ENCODE results near the gene LTBP1. TPM values are rescaled to one million over a fixed set of nuclear protein-coding genes. Genes with fewer than 3 reads are reported as not detected.

The LTBP1 gene
- total and polyA plus RNA-seq, 2 experiments from 2014 or later = 15.7 to 49.8 TPM

DNA sequence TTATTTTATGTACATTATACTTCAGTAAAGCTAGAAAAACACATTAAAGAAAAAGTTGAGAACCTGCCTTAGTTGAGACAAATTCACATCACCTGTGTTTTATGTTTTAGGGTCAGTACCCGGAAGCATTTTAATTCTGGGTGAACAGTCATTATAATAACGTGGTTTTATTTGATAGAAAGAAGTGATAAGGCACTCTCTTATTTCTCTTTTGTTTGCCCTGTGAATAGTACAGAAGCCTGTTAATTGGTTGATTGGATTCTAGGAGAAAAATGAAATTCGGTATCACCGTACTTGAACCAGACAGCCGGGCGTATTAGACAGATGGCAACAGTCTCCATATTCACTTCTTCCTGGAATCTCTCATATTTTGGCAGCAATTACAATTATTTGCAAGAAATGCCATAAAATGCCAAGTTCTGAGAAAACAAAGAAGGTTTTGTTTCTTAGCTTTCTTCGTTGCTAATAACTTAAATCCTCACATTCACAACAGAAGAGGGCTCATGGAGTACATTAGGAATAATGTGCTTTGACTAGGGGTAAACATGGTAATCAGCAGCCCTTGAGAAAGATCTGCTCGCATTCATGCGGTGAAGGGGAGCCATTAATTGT lies 361.0 kb downstream of the LTBP1 start:
- no peak overlapping the region for H3K4me3 Mint-ChIP-seq
- Histone ChIP-seq H3F3A (replicated peaks; ENCODE audit: low read depth) (no peaks in the 10 kb centered on the region), H3K27me3 (ENCODE audit: insufficient read depth) (no peaks in the 10 kb centered on the region), H3K36me3 (ENCODE audit: insufficient read depth) (no peaks in the 10 kb centered on the region), H3K4me1 (ENCODE audit: insufficient read depth) (0 out of 2 replicates have a peak, but pooled peaks cover 2% of the 10 kb centered on the region), H3K9me2 (ENCODE audit: insufficient read depth) (no peaks in the 10 kb centered on the region), H3K4me2 (no peak overlapping the region), H3K79me2 (replicated peaks; ENCODE audit: insufficient read depth) (no peaks in the 10 kb centered on the region), H3K4me3 (no peak overlapping the region), H2AFZ (no peak overlapping the region), H4K20me1 (replicated peaks; ENCODE audit: insufficient read depth) (no peaks in the 10 kb centered on the region), H3K27ac (ENCODE audit: low read depth) (no peak overlapping the region)
- H3K36me3 Mint-ChIP-seq (ENCODE audit: low read depth) = no peaks in the 10 kb centered on the region
- H3K9me3 Mint-ChIP-seq = no peaks in the 10 kb centered on the region
- ATAC-seq (no peak), DNase-seq (ENCODE audit: low spot score) (no peak)
- no peak for TF ChIP-seq ZNF114 (CRISPR knock-in tag; IDR thresholded peaks at IDR 0.05)
- no peak for TF ChIP-seq CREB1 (CRISPR knock-in tag; IDR thresholded peaks at IDR 0.05; ENCODE audit: low read depth)
- TF ChIP-seq POLR2AphosphoS5 (IDR thresholded peaks at IDR 0.05; ENCODE audit: low read depth) = no peak
- TF ChIP-seq ZNF331 (CRISPR knock-in tag; IDR thresholded peaks at IDR 0.05; ENCODE audit: low read depth) = no peak
- TF ChIP-seq, protein P1, sequence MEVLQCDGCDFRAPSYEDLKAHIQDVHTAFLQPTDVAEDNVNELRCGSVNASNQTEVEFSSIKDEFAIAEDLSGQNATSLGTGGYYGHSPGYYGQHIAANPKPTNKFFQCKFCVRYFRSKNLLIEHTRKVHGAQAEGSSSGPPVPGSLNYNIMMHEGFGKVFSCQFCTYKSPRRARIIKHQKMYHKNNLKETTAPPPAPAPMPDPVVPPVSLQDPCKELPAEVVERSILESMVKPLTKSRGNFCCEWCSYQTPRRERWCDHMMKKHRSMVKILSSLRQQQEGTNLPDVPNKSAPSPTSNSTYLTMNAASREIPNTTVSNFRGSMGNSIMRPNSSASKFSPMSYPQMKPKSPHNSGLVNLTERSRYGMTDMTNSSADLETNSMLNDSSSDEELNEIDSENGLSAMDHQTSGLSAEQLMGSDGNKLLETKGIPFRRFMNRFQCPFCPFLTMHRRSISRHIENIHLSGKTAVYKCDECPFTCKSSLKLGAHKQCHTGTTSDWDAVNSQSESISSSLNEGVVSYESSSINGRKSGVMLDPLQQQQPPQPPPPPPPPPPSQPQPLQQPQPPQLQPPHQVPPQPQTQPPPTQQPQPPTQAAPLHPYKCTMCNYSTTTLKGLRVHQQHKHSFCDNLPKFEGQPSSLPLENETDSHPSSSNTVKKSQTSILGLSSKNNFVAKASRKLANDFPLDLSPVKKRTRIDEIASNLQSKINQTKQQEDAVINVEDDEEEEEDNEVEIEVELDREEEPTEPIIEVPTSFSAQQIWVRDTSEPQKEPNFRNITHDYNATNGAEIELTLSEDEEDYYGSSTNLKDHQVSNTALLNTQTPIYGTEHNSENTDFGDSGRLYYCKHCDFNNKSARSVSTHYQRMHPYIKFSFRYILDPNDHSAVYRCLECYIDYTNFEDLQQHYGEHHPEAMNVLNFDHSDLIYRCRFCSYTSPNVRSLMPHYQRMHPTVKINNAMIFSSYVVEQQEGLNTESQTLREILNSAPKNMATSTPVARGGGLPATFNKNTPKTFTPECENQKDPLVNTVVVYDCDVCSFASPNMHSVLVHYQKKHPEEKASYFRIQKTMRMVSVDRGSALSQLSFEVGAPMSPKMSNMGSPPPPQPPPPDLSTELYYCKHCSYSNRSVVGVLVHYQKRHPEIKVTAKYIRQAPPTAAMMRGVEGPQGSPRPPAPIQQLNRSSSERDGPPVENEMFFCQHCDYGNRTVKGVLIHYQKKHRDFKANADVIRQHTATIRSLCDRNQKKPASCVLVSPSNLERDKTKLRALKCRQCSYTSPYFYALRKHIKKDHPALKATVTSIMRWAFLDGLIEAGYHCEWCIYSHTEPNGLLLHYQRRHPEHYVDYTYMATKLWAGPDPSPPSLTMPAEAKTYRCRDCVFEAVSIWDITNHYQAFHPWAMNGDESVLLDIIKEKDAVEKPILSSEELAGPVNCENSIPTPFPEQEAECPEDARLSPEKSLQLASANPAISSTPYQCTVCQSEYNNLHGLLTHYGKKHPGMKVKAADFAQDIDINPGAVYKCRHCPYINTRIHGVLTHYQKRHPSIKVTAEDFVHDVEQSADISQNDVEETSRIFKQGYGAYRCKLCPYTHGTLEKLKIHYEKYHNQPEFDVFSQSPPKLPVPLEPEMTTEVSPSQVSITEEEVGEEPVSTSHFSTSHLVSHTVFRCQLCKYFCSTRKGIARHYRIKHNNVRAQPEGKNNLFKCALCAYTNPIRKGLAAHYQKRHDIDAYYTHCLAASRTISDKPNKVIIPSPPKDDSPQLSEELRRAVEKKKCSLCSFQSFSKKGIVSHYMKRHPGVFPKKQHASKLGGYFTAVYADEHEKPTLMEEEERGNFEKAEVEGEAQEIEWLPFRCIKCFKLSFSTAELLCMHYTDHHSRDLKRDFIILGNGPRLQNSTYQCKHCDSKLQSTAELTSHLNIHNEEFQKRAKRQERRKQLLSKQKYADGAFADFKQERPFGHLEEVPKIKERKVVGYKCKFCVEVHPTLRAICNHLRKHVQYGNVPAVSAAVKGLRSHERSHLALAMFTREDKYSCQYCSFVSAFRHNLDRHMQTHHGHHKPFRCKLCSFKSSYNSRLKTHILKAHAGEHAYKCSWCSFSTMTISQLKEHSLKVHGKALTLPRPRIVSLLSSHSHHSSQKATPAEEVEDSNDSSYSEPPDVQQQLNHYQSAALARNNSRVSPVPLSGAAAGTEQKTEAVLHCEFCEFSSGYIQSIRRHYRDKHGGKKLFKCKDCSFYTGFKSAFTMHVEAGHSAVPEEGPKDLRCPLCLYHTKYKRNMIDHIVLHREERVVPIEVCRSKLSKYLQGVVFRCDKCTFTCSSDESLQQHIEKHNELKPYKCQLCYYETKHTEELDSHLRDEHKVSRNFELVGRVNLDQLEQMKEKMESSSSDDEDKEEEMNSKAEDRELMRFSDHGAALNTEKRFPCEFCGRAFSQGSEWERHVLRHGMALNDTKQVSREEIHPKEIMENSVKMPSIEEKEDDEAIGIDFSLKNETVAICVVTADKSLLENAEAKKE (CRISPR knock-in tag; IDR thresholded peaks at IDR 0.05) = no peak
- TF ChIP-seq STAT1 (IDR thresholded peaks at IDR 0.05; ENCODE audit: unreplicated experiment) = no peak
- no peak for TF ChIP-seq JUNB (IDR thresholded peaks at IDR 0.05; ENCODE audit: unreplicated experiment)
- no peak for TF ChIP-seq NANOG (IDR thresholded peaks at IDR 0.05; ENCODE audit: borderline replicate concordance)
- no peak for TF ChIP-seq EZH2phosphoT487 (IDR thresholded peaks at IDR 0.05; ENCODE audit: unreplicated experiment)
- TF ChIP-seq, protein P2, sequence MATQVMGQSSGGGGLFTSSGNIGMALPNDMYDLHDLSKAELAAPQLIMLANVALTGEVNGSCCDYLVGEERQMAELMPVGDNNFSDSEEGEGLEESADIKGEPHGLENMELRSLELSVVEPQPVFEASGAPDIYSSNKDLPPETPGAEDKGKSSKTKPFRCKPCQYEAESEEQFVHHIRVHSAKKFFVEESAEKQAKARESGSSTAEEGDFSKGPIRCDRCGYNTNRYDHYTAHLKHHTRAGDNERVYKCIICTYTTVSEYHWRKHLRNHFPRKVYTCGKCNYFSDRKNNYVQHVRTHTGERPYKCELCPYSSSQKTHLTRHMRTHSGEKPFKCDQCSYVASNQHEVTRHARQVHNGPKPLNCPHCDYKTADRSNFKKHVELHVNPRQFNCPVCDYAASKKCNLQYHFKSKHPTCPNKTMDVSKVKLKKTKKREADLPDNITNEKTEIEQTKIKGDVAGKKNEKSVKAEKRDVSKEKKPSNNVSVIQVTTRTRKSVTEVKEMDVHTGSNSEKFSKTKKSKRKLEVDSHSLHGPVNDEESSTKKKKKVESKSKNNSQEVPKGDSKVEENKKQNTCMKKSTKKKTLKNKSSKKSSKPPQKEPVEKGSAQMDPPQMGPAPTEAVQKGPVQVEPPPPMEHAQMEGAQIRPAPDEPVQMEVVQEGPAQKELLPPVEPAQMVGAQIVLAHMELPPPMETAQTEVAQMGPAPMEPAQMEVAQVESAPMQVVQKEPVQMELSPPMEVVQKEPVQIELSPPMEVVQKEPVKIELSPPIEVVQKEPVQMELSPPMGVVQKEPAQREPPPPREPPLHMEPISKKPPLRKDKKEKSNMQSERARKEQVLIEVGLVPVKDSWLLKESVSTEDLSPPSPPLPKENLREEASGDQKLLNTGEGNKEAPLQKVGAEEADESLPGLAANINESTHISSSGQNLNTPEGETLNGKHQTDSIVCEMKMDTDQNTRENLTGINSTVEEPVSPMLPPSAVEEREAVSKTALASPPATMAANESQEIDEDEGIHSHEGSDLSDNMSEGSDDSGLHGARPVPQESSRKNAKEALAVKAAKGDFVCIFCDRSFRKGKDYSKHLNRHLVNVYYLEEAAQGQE (IDR thresholded peaks at IDR 0.05; ENCODE audit: unreplicated experiment) = no peak
- TF ChIP-seq, protein P3, sequence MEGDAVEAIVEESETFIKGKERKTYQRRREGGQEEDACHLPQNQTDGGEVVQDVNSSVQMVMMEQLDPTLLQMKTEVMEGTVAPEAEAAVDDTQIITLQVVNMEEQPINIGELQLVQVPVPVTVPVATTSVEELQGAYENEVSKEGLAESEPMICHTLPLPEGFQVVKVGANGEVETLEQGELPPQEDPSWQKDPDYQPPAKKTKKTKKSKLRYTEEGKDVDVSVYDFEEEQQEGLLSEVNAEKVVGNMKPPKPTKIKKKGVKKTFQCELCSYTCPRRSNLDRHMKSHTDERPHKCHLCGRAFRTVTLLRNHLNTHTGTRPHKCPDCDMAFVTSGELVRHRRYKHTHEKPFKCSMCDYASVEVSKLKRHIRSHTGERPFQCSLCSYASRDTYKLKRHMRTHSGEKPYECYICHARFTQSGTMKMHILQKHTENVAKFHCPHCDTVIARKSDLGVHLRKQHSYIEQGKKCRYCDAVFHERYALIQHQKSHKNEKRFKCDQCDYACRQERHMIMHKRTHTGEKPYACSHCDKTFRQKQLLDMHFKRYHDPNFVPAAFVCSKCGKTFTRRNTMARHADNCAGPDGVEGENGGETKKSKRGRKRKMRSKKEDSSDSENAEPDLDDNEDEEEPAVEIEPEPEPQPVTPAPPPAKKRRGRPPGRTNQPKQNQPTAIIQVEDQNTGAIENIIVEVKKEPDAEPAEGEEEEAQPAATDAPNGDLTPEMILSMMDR (conservative IDR thresholded peaks at IDR 0.05; ENCODE audit: low read depth in 2 of 2) = no peak
- no peaks in the 10 kb centered on the region; the same call in 2 of the 3 replicates for H3K4me1 Mint-ChIP-seq
- peaks cover 3% of the 10 kb centered on the region for H3K27me3 Mint-ChIP-seq (ENCODE audit: insufficient read depth, low read depth, poor library complexity)
- no peak overlapping the region for H3K27ac Mint-ChIP-seq

Measured in GM23338 (cell line).